Uterus (tissue), 4 donors: ENCODE measurements around the gene PPP2R2B. TPM values are rescaled to one million over a fixed set of nuclear protein-coding genes. Genes with fewer than 3 reads are reported as not detected.

Experiments
- DNase-seq, 2 donors: peaks; one replicate each; pipeline ENCODE4 v3.0.0-alpha.2; 2019 to 2020
- H3K27ac ChIP-seq, 2 donors: fragments of 200-600 bp; sonication (generic); 1 replicate in 1 of 2; 2 replicates in 1 of 2; pipeline ENCODE4 v1.5.1; 2016 to 2018
- H3K27me3 ChIP-seq, 2 donors: fragments of 200-600 bp; sonication (generic); one replicate each; pipeline ENCODE4 v1.5.1; 2018 to 2019; ENCODE audit warnings: control low read depth in 1 of 2
- H3K36me3 ChIP-seq, 2 donors: fragments of 200-600 bp; sonication (generic); one replicate each; pipeline ENCODE4 v1.5.1; 2019; ENCODE audit warnings: control low read depth in 1 of 2
- H3K4me1 ChIP-seq, 2 donors: fragments of 200-600 bp; sonication (generic); one replicate each; pipeline ENCODE4 v1.5.1; 2018 to 2019; ENCODE audit warnings: control low read depth in 1 of 2
- H3K4me3 ChIP-seq, 2 donors: fragments of 200-600 bp; sonication (generic); 1 replicate in 1 of 2; 2 replicates in 1 of 2; pipeline ENCODE4 v1.5.1; 2018 to 2019; ENCODE audit warnings: mild to moderate bottlenecking in 1 of 2
- H3K9me3 ChIP-seq, 2 donors: fragments of 200-600 bp; sonication (generic); one replicate each; pipeline ENCODE4 v1.5.1; 2019; ENCODE audit warnings: control low read depth in 1 of 2
- POLR2A ChIP-seq, 2 donors: fragments of 450-650 bp; IDR thresholded peaks; one replicate each; pipeline ENCODE4 v1.6.1; 2016; ENCODE audit warnings: antibody characterized with exemption in 2 of 2, mild to moderate bottlenecking in 1 of 2, moderate library complexity in 1 of 2
- intact Hi-C: fragments of 100-400 bp; cut with DNase I; formaldehyde crosslinking; loops from one replicate; pipeline ENCODE4 v1.15.1; 2023; ENCODE audit warnings: low total_unique reads
- total RNA-seq, 4 donors: library from RNA; depleted of rRNA in 3 of 4; stranded (reverse); fragments of >200 nt in 3 of 4; gene quantifications; one replicate each; pipeline versions ENCODE4 v1.1.0 to v1.2.4, GENCODE V29; 2014 to 2023
- TF ChIP-seq, protein P1 (sequence below), 4 experiments: fragments of 200-600 bp in 2 of 4; fragments of 450-650 bp in 2 of 4; sonication (generic) in 2 of 4; IDR thresholded peaks; one replicate each; pipeline ENCODE4 v1.5.1; 2016 to 2019; ENCODE audit warnings: antibody characterized with exemption in 4 of 4, mild to moderate bottlenecking in 2 of 4, moderate library complexity in 1 of 4
- donor health status: DM: yes; HTN: yes; CAD: no.

The PPP2R2B gene
- total RNA-seq, 4 donors from 2014 or later = 0.26 to 14.8 (median 2.0) TPM; not detected in 1

GRCh38 chr5:146791471-146791870 is 87.1 kb downstream of the PPP2R2B start:
- intact Hi-C loops = no loop called here
- Histone ChIP-seq H3K9me3 (no peaks in the 10 kb centered on the region), H3K4me1 (no peaks in the 10 kb centered on the region), H3K27ac (no peak overlapping the region), H3K27me3 (no peaks in the 10 kb centered on the region), H3K36me3 (no peaks in the 10 kb centered on the region), H3K4me3 (no peak overlapping the region)
- TF ChIP-seq, protein P1, sequence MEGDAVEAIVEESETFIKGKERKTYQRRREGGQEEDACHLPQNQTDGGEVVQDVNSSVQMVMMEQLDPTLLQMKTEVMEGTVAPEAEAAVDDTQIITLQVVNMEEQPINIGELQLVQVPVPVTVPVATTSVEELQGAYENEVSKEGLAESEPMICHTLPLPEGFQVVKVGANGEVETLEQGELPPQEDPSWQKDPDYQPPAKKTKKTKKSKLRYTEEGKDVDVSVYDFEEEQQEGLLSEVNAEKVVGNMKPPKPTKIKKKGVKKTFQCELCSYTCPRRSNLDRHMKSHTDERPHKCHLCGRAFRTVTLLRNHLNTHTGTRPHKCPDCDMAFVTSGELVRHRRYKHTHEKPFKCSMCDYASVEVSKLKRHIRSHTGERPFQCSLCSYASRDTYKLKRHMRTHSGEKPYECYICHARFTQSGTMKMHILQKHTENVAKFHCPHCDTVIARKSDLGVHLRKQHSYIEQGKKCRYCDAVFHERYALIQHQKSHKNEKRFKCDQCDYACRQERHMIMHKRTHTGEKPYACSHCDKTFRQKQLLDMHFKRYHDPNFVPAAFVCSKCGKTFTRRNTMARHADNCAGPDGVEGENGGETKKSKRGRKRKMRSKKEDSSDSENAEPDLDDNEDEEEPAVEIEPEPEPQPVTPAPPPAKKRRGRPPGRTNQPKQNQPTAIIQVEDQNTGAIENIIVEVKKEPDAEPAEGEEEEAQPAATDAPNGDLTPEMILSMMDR (IDR thresholded peaks at IDR 0.05) = no peak
- no peak for TF ChIP-seq POLR2A (IDR thresholded peaks at IDR 0.05)
- no peak for DNase-seq

- Histone ChIP-seq H3K36me3 (no peaks in the 10 kb centered on the region), H3K4me3 (no peak overlapping the region), H3K4me1 (no peaks in the 10 kb centered on the region), H3K9me3 (no peaks in the 10 kb centered on the region), H3K27me3 (no peaks in the 10 kb centered on the region), H3K27ac (no peak overlapping the region)
- no peak for DNase-seq
- TF ChIP-seq POLR2A (IDR thresholded peaks at IDR 0.05) = no peak
- TF ChIP-seq, protein P1 (IDR thresholded peaks at IDR 0.05) = no peak
- intact Hi-C loops = no loop called here
Measured at GRCh38 chr5:146789712-146790653, 88.6 kb downstream of the PPP2R2B start.

GRCh38 chr5:146788898-146789297 is 89.7 kb downstream of the PPP2R2B start:
- no peak overlapping the region for H3K27ac ChIP-seq
- H3K4me1 ChIP-seq = no peaks in the 10 kb centered on the region
- no peaks in the 10 kb centered on the region for H3K36me3 ChIP-seq
- H3K9me3 ChIP-seq = no peaks in the 10 kb centered on the region
- DNase-seq = no peak
- intact Hi-C loops = no loop called here
- TF ChIP-seq, protein P1 (IDR thresholded peaks at IDR 0.05) = no peak
- no peak for TF ChIP-seq POLR2A (IDR thresholded peaks at IDR 0.05)
- no peak overlapping the region for H3K4me3 ChIP-seq
- no peaks in the 10 kb centered on the region for H3K27me3 ChIP-seq

GRCh38 chr5:146785065-146785464 is 93.5 kb downstream of the PPP2R2B start:
- DNase-seq = no peak
- no peak overlapping the region for H3K4me3 ChIP-seq
- H3K27me3 ChIP-seq = no peaks in the 10 kb centered on the region
- intact Hi-C loops = no loop called here
- H3K27ac ChIP-seq = no peak overlapping the region
- H3K4me1 ChIP-seq = no peaks in the 10 kb centered on the region
- no peaks in the 10 kb centered on the region for H3K9me3 ChIP-seq
- TF ChIP-seq POLR2A (IDR thresholded peaks at IDR 0.05) = no peak
- TF ChIP-seq, protein P1 (IDR thresholded peaks at IDR 0.05) = no peak
- H3K36me3 ChIP-seq = no peaks in the 10 kb centered on the region

- intact Hi-C loops = no loop called here
- Histone ChIP-seq H3K9me3 (no peaks in the 10 kb centered on the region), H3K36me3 (no peaks in the 10 kb centered on the region), H3K4me3 (no peak overlapping the region), H3K27ac (no peak overlapping the region), H3K4me1 (no peaks in the 10 kb centered on the region), H3K27me3 (no peaks in the 10 kb centered on the region)
- TF ChIP-seq POLR2A (IDR thresholded peaks at IDR 0.05) = no peak
- TF ChIP-seq, protein P1 (IDR thresholded peaks at IDR 0.05) = no peak
- DNase-seq = no peak
Measured at GRCh38 chr5:146781157-146781556, 97.4 kb downstream of the PPP2R2B start.
